BE2C (cell line): ENCODE data around the gene SGPP2.

Source experiments
- DNase-seq: peaks from one replicate; pipeline ENCODE4 v3.0.0-alpha.2; 2020
- H3K27me3 ChIP-seq: fragments of 250-450 bp; sonication (Bioruptor Pico); 2 replicates; pipeline ENCODE4 v1.5.1; 2020; ENCODE audit warnings: mild to moderate bottlenecking
- H3K36me3 ChIP-seq: fragments of 250-450 bp; sonication (Bioruptor Pico); 2 replicates; pipeline ENCODE4 v1.5.1; 2020; ENCODE audit warnings: mild to moderate bottlenecking
- H3K4me1 ChIP-seq: fragments of 250-450 bp; sonication (Bioruptor Pico); 2 replicates; pipeline ENCODE4 v1.5.1; 2020
- H3K4me3 ChIP-seq: 2 replicates; pipeline ENCODE4 v1.5.1; 2011; ENCODE audit warnings: low read depth, low read length
- H3K9me3 ChIP-seq: fragments of 250-450 bp; sonication (Bioruptor Pico); 2 replicates; pipeline ENCODE4 v1.5.1; 2020
- CTCF ChIP-seq: IDR thresholded peaks from 2 replicates; pipeline ENCODE4 v1.5.1; 2012; ENCODE audit warnings: mild to moderate bottlenecking, low read depth, low read length

Gene SGPP2

GRCh38 chr2:222470802-222471468 lies 46.6 kb downstream of the SGPP2 start:
- DNase-seq = no peak
- Histone ChIP-seq H3K4me3 (no peak overlapping the region), H3K9me3 (no peaks in the 10 kb centered on the region), H3K27me3 (no peaks in the 10 kb centered on the region), H3K36me3 (no peaks in the 10 kb centered on the region), H3K4me1 (peaks cover 4% of the 10 kb centered on the region)
- no peak for TF ChIP-seq CTCF

GRCh38 chr2:222477962-222478608 lies 53.7 kb downstream of the SGPP2 start:
- H3K36me3 ChIP-seq = no peaks in the 10 kb centered on the region
- H3K4me1 ChIP-seq = no peaks in the 10 kb centered on the region
- H3K27me3 ChIP-seq = no peaks in the 10 kb centered on the region
- no peak overlapping the region for H3K4me3 ChIP-seq
- DNase-seq = no peak
- no peaks in the 10 kb centered on the region for H3K9me3 ChIP-seq
- TF ChIP-seq CTCF = no peak

GRCh38 chr2:222479859-222480258 lies 55.5 kb downstream of the SGPP2 start:
- no peaks in the 10 kb centered on the region for H3K4me1 ChIP-seq
- H3K4me3 ChIP-seq = no peak overlapping the region
- DNase-seq = no peak
- H3K36me3 ChIP-seq = no peaks in the 10 kb centered on the region
- H3K27me3 ChIP-seq = no peaks in the 10 kb centered on the region
- TF ChIP-seq CTCF = no peak
- no peaks in the 10 kb centered on the region for H3K9me3 ChIP-seq

- Histone ChIP-seq H3K4me3 (no peak overlapping the region), H3K9me3 (no peaks in the 10 kb centered on the region), H3K36me3 (no peaks in the 10 kb centered on the region), H3K27me3 (no peaks in the 10 kb centered on the region), H3K4me1 (no peaks in the 10 kb centered on the region)
- TF ChIP-seq CTCF = no peak
- no peak for DNase-seq
Measured at GRCh38 chr2:222480497-222480896, 56.2 kb downstream of the SGPP2 start.

- Histone ChIP-seq H3K36me3 (no peaks in the 10 kb centered on the region), H3K9me3 (no peaks in the 10 kb centered on the region), H3K4me3 (no peak overlapping the region), H3K27me3 (no peaks in the 10 kb centered on the region), H3K4me1 (no peaks in the 10 kb centered on the region)
- TF ChIP-seq CTCF = no peak
- DNase-seq = no peak
Measured at GRCh38 chr2:222481941-222482340, 57.6 kb downstream of the SGPP2 start.

- Histone ChIP-seq H3K4me3 (no peak overlapping the region), H3K27me3 (no peaks in the 10 kb centered on the region)
- TF ChIP-seq CTCF = peak; percentile 50
Measured at GRCh38 chr2:222483513-222484039, 59.2 kb downstream of the SGPP2 start.

More at GRCh38 chr2:222483513-222484039, 59.2 kb downstream of the SGPP2 start:
- Histone ChIP-seq H3K36me3 (no peaks in the 10 kb centered on the region), H3K4me1 (no peaks in the 10 kb centered on the region), H3K9me3 (no peaks in the 10 kb centered on the region)
- peak; percentile 60 for DNase-seq
